ENCODE results near the gene AFDN. TPM values are rescaled to one million over a fixed set of nuclear protein-coding genes. Genes with fewer than 3 reads are reported as not detected.

AFDN gene
- total and polyA plus RNA-seq, 2 experiments from 2014 or later: 119 to 299 TPM

- Histone ChIP-seq H3K36me3 (no peaks in the 10 kb centered on the region), H3K4me1 (ENCODE audit: low read depth) (no peaks in the 10 kb centered on the region), H3K9me3 (ENCODE audit: low read depth) (no peaks in the 10 kb centered on the region), H3K4me3 (no peak overlapping the region), H3K27me3 (no peaks in the 10 kb centered on the region), H3K27ac (no peak overlapping the region)
- TF ChIP-seq CTCF (IDR thresholded peaks at IDR 0.05; ENCODE audit: low read depth, low read length): no peak
- no peak for DNase-seq (ENCODE audit: low read depth in 1 of 2, low spot score in 1 of 2)
Measured at GRCh38 chr6:167981916-167982462, 155.3 kb downstream of the AFDN start.

- Histone ChIP-seq H3K4me1 (ENCODE audit: low read depth) (no peaks in the 10 kb centered on the region), H3K9me3 (ENCODE audit: low read depth) (no peaks in the 10 kb centered on the region), H3K27ac (no peak overlapping the region), H3K27me3 (no peaks in the 10 kb centered on the region), H3K36me3 (no peaks in the 10 kb centered on the region), H3K4me3 (no peak overlapping the region)
- TF ChIP-seq CTCF (IDR thresholded peaks at IDR 0.05; ENCODE audit: low read depth, low read length): no peak
- DNase-seq (ENCODE audit: low read depth in 1 of 2, low spot score in 1 of 2): no peak
Measured at GRCh38 chr6:167984144-167984719, 157.5 kb downstream of the AFDN start.

- no peaks in the 10 kb centered on the region for H3K27me3 ChIP-seq
- TF ChIP-seq CTCF (IDR thresholded peaks at IDR 0.05; ENCODE audit: low read depth, low read length): no peak
Measured at GRCh38 chr6:167984876-167985604, 158.3 kb downstream of the AFDN start.

GRCh38 chr6:167985911-167986595, 159.3 kb downstream of the AFDN start:
- Histone ChIP-seq H3K4me1 (ENCODE audit: low read depth) (no peaks in the 10 kb centered on the region), H3K27me3 (no peaks in the 10 kb centered on the region), H3K4me3 (no peak overlapping the region), H3K27ac (no peak overlapping the region), H3K9me3 (ENCODE audit: low read depth) (no peaks in the 10 kb centered on the region), H3K36me3 (no peaks in the 10 kb centered on the region)
- DNase-seq (ENCODE audit: low read depth in 1 of 2, low spot score in 1 of 2): no peak
- TF ChIP-seq CTCF (IDR thresholded peaks at IDR 0.05; ENCODE audit: low read depth, low read length): no peak

More at GRCh38 chr6:167984876-167985604, 158.3 kb downstream of the AFDN start:
- Histone ChIP-seq H3K36me3 (no peaks in the 10 kb centered on the region), H3K4me3 (no peak overlapping the region), H3K9me3 (ENCODE audit: low read depth) (no peaks in the 10 kb centered on the region), H3K27ac (no peak overlapping the region), H3K4me1 (ENCODE audit: low read depth) (no peaks in the 10 kb centered on the region)
- DNase-seq (ENCODE audit: low read depth in 1 of 2, low spot score in 1 of 2): no peak

- Histone ChIP-seq H3K27ac (no peak overlapping the region), H3K9me3 (ENCODE audit: low read depth) (no peaks in the 10 kb centered on the region), H3K27me3 (no peaks in the 10 kb centered on the region), H3K4me1 (ENCODE audit: low read depth) (no peaks in the 10 kb centered on the region), H3K4me3 (no peak overlapping the region), H3K36me3 (no peaks in the 10 kb centered on the region)
- no peak for TF ChIP-seq CTCF (IDR thresholded peaks at IDR 0.05; ENCODE audit: low read depth, low read length)
- no peak for DNase-seq (ENCODE audit: low read depth in 1 of 2, low spot score in 1 of 2)
Measured at GRCh38 chr6:167987396-167988153, 160.9 kb downstream of the AFDN start.

Data from cardiac muscle cell (in vitro differentiated cells and primary cell).